HuH-7 (cell line): ENCODE results near the gene LRP6.
"Not testable (repeated sequence)": the region's sequence is repeated elsewhere in the genome, so short reads cannot be mapped to it uniquely, and the experiment has no call there.

Experiments used
- DNase-seq: peaks from one replicate; pipeline ENCODE4 v3.0.0; 2011; ENCODE audit warnings: low spot score

The LRP6 gene

GRCh38 chr12:12180575-12180974, 86.3 kb downstream of the LRP6 start:
- DNase-seq, result no peak

GRCh38 chr12:12180136-12180535, 86.7 kb downstream of the LRP6 start:
- no peak for DNase-seq

- DNase-seq, result no peak
Measured at GRCh38 chr12:12178559-12178958, 88.3 kb downstream of the LRP6 start.

- DNase-seq, result no peak
Measured at GRCh38 chr12:12176402-12176801, 90.4 kb downstream of the LRP6 start.

GRCh38 chr12:12171991-12172511, 94.8 kb downstream of the LRP6 start:
- DNase-seq, result no peak

GRCh38 chr12:12167847-12168246, 99.0 kb downstream of the LRP6 start:
- DNase-seq, result peak; percentile 20

GRCh38 chr12:12166751-12167150, 100.1 kb downstream of the LRP6 start:
- DNase-seq, result no peak

- no peak for DNase-seq
Measured at GRCh38 chr12:12159988-12160387, 106.9 kb downstream of the LRP6 start.

- no peak for DNase-seq
Measured at GRCh38 chr12:12158858-12159257, 108.0 kb downstream of the LRP6 start.

GRCh38 chr12:12157424-12157823, 109.4 kb downstream of the LRP6 start:
- no peak for DNase-seq

- no peak for DNase-seq
Measured at GRCh38 chr12:12156828-12157227, 110.0 kb downstream of the LRP6 start.

GRCh38 chr12:12156116-12156515, 110.7 kb downstream of the LRP6 start:
- DNase-seq, result no peak

GRCh38 chr12:12153596-12153995, 113.2 kb downstream of the LRP6 start:
- DNase-seq, result no peak

- no peak for DNase-seq
Measured at GRCh38 chr12:12147111-12147510, 119.7 kb downstream of the LRP6 start.

GRCh38 chr12:12144531-12144930, 122.3 kb downstream of the LRP6 start:
- DNase-seq, result not testable (repeated sequence)

GRCh38 chr12:12141000-12141399, 125.8 kb downstream of the LRP6 start:
- DNase-seq, result no peak

GRCh38 chr12:12138203-12139154, 128.4 kb downstream of the LRP6 start:
- no peak for DNase-seq

- DNase-seq, result no peak
Measured at GRCh38 chr12:12133785-12134184, 133.1 kb downstream of the LRP6 start.

- no peak for DNase-seq
Measured at GRCh38 chr12:12133259-12133658, 133.6 kb downstream of the LRP6 start.

GRCh38 chr12:12128670-12129069, 138.2 kb downstream of the LRP6 start:
- DNase-seq, result no peak

- DNase-seq, result no peak
Measured at GRCh38 chr12:12127304-12127703, 139.5 kb downstream of the LRP6 start.

GRCh38 chr12:12126551-12126950, 140.3 kb downstream of the LRP6 start:
- DNase-seq, result no peak

GRCh38 chr12:12123036-12123604, 143.7 kb downstream of the LRP6 start:
- DNase-seq, result no peak
